ENCODE results near the gene ANKRD37.
A peak's percentile ranks its signal among the peaks of the same experiment; 100 is the strongest.

The ANKRD37 gene

GRCh38 chr4:185369731-185370130 lies 26.9 kb upstream of the ANKRD37 start:
- intact Hi-C loops (cut with micrococcal nuclease), result no loop called here
- Mint-ChIP-seq H3K36me3 (ENCODE audit: low read depth) (no peaks in the 10 kb centered on the region), H3K27ac (no peak overlapping the region), H3K4me1 (ENCODE audit: low read depth) (peaks cover 6% of the 10 kb centered on the region), H3K9me3 (no peaks in the 10 kb centered on the region), H3K27me3 (peaks cover 12% of the 10 kb centered on the region), H3K4me3 (no peak overlapping the region)

DNA sequence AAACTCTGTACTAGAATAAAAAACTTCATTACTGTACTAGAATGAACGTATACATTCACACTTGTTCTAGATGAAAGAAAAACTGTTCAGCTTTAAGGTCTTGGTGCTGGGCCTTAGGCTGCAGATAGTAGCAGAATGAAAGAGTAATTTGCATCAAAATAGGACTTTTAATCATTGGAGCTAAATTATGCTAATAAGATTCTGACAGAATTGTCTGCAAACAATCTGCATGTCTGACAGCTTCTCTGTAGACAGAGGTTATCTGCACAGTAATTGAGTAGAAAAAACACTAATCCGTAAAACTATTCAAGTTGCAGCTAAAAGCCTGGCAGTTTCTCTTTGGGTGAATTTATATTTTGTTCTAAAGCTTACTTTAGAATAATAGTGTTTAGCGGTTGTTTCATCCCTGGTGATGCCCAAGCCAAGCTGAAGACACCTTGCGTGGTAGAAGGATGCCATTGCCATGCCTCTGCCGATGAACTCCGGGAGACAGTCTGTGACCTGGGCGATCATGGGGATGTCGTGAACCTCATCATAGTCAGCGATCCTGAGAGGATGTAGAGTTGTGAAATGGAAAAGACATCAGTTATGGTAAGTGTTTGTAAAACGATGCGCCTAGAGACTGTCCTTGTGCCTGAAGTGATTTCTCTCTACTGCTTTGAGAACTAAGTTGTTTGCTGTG lies 26.2 kb upstream of the ANKRD37 start:
- H3K27me3 Mint-ChIP-seq, result peaks cover 15% of the 10 kb centered on the region
- intact Hi-C loops (cut with micrococcal nuclease), result no loop called here
- H3K4me3 Mint-ChIP-seq, result no peak overlapping the region
- H3K4me1 Mint-ChIP-seq (ENCODE audit: low read depth), result peaks cover 9% of the 10 kb centered on the region
- no peaks in the 10 kb centered on the region for H3K36me3 Mint-ChIP-seq (ENCODE audit: low read depth)
- no peak overlapping the region for H3K27ac Mint-ChIP-seq
- H3K9me3 Mint-ChIP-seq, result no peaks in the 10 kb centered on the region

DNA sequence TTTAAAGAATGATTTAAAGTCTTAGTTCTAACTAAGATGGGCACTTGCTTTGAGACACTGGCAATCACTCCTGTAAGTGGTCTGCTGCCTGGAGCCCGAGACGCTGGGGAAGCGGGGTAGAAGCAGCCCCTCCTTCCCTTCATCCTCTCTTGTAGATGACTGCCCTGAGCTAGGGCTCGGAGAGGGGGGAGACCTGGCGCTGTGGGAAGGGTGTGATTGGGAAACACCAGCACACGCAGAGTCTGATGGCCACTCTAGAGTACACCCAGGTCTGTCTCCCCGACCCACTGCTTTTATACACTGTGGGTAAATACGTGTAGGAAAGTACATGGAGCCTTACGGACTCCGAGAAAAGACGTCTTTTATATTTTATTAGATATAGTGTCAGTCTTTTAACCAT lies 24.9 kb upstream of the ANKRD37 start:
- H3K4me1 Mint-ChIP-seq (ENCODE audit: low read depth), result peaks cover 9% of the 10 kb centered on the region
- H3K9me3 Mint-ChIP-seq, result no peaks in the 10 kb centered on the region
- peaks cover 15% of the 10 kb centered on the region for H3K27me3 Mint-ChIP-seq
- H3K36me3 Mint-ChIP-seq (ENCODE audit: low read depth), result no peaks in the 10 kb centered on the region
- H3K27ac Mint-ChIP-seq, result no peak overlapping the region
- no peak overlapping the region for H3K4me3 Mint-ChIP-seq
- intact Hi-C loops (cut with micrococcal nuclease), result no loop called here

DNA sequence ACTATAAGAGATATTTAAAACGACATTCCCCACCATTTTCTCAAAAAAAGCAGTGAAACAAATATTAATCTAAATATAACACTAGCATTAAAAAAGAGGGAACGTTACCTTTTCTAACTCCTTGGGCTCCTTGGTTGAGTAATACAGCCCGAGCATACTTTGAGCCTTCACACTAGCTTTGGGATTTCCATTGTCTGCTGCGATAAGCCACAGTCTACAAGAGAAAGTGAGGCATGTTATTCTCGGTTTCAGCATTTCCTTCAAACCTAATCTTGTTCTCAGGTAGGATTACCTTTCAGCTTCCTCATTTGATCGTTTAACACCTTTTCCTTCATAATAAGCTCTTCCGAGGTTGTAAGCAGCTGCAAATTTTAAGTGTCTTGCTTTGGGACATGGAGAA lies 22.6 kb upstream of the ANKRD37 start:
- Mint-ChIP-seq H3K9me3 (no peaks in the 10 kb centered on the region), H3K4me3 (no peak overlapping the region), H3K27me3 (peaks cover 15% of the 10 kb centered on the region), H3K36me3 (ENCODE audit: low read depth) (no peaks in the 10 kb centered on the region), H3K27ac (no peak overlapping the region), H3K4me1 (ENCODE audit: low read depth) (peaks cover 9% of the 10 kb centered on the region)
- intact Hi-C loops (cut with micrococcal nuclease), result no loop called here

GRCh38 chr4:185374573-185374972 lies 22.1 kb upstream of the ANKRD37 start:
- Mint-ChIP-seq H3K27ac (no peak overlapping the region), H3K9me3 (no peaks in the 10 kb centered on the region), H3K4me1 (ENCODE audit: low read depth) (peaks cover 9% of the 10 kb centered on the region), H3K4me3 (peak overlapping the region; percentile 30), H3K36me3 (ENCODE audit: low read depth) (no peaks in the 10 kb centered on the region), H3K27me3 (peaks cover 15% of the 10 kb centered on the region)
- intact Hi-C loops (cut with micrococcal nuclease), result no loop called here

DNA sequence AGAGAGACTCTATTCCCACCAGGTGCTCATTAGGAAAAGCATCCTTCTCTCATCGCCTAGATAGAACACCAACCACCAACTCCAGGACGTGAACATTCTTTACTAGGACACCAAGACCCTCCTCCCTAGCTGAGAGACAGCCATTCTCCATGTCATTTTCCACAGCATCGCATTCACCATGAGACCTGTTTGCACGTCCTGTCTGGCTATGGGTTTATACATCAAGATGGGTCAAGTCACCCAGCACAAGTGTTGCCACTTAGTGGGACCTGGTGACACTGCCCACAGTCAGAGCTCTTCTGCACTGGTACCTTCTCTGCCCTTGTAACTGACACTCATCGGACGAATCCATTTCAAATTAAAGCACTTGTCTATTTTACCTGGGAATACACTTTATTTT lies 18.4 kb upstream of the ANKRD37 start:
- intact Hi-C loops (cut with micrococcal nuclease), result no loop called here
- Mint-ChIP-seq H3K27me3 (peaks cover 13% of the 10 kb centered on the region), H3K4me1 (ENCODE audit: low read depth) (peaks cover 9% of the 10 kb centered on the region), H3K9me3 (peaks cover 13% of the 10 kb centered on the region), H3K4me3 (no peak overlapping the region), H3K27ac (no peak overlapping the region), H3K36me3 (ENCODE audit: low read depth) (no peaks in the 10 kb centered on the region)

- peaks cover 4% of the 10 kb centered on the region for H3K4me1 Mint-ChIP-seq (ENCODE audit: low read depth)
- intact Hi-C loops (cut with micrococcal nuclease), result no loop called here
- H3K36me3 Mint-ChIP-seq (ENCODE audit: low read depth), result no peaks in the 10 kb centered on the region
- H3K4me3 Mint-ChIP-seq, result no peak overlapping the region
- peaks cover 20% of the 10 kb centered on the region for H3K27me3 Mint-ChIP-seq
- H3K27ac Mint-ChIP-seq, result no peak overlapping the region
- peaks cover 13% of the 10 kb centered on the region for H3K9me3 Mint-ChIP-seq
These were observed 17.0 kb upstream of the ANKRD37 start for GRCh38 chr4:185379326-185380295.

DNA sequence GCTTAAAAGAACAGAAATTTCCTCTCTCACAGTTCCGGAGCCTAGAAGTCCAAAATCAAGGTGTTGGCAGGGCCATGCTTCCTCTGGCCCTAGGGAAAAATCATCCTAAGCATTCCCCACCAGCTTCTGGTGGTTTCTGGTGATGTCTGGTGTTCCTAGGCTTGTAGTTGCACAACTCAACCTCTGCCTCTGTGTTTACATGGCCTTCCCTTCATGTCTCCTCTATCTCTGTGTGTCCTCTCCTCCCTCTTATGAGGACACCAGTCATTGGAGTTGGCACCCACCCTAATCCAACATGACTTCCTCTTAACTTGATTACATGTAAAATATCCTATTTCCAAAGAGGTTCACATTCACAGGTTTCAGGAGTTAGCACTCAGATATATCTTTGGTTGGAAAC lies 16.3 kb upstream of the ANKRD37 start:
- H3K27me3 Mint-ChIP-seq, result peaks cover 22% of the 10 kb centered on the region
- peaks cover 13% of the 10 kb centered on the region for H3K9me3 Mint-ChIP-seq
- H3K4me3 Mint-ChIP-seq, result no peak overlapping the region
- no peaks in the 10 kb centered on the region for H3K36me3 Mint-ChIP-seq (ENCODE audit: low read depth)
- H3K27ac Mint-ChIP-seq, result no peak overlapping the region
- no peaks in the 10 kb centered on the region for H3K4me1 Mint-ChIP-seq (ENCODE audit: low read depth)
- intact Hi-C loops (cut with micrococcal nuclease), result no loop called here

DNA sequence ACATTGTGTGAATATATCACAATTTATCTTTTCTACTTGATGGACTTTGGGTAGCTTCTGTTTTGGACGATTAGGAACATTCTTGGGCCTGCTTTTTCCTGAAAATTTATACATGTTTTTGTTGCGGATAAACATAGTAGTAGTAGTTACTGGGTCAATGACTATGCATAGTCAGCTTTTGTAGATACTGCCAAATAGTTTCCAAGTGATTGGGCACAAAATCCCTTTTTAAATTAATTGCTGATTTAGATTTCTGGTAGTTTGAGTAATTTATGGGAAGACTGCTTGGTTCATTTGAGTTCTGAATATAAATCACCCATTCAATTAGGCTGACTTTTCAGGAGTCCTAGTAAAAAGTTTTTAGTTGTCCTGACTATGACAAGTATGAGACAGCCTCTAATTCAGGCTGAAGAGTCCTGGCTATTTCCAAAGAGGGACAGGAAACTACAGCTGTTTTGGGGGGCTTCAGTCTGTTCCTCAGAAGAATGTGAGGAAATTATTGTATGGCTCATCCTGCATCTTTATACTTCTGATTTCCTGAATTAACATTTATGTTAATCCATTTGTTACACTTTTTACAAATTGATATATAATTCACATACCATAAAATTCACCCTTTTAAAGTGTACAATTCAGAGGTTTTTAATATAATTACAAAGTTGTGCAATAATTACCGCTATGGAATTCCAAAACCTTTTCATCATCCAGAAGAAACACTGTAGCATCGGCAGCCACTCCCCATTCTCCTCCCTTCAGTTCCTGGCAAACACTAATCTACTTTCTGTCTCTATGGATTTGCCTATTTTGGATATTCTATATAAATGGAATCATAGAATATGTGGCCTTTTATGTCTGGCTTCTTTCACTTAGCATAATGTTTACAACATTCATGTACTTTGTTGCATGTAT lies 15.1 kb upstream of the ANKRD37 start:
- Mint-ChIP-seq H3K27me3 (peaks cover 31% of the 10 kb centered on the region), H3K9me3 (peaks cover 13% of the 10 kb centered on the region), H3K4me1 (ENCODE audit: low read depth) (no peaks in the 10 kb centered on the region), H3K27ac (no peak overlapping the region), H3K4me3 (no peak overlapping the region), H3K36me3 (ENCODE audit: low read depth) (no peaks in the 10 kb centered on the region)
- intact Hi-C loops (cut with micrococcal nuclease), result no loop called here

DNA sequence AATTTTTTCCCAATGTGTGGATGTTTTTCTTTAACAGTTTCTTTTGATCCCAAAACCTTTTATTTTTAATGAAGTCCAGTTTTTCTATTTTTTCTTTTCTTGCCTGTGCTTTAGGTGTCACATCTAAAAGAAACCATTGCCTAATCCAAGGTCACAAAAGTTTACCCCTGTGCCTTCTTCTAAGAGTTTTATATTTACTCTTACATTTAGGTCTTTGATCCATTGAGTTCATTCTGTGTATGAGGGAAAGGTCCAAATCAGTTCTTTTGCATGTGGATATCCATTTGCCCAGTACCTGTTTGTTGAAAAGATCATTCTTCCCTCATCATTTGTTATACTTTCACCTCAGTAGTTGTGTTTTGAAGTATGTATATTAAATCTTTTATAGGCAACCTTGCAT lies 13.9 kb upstream of the ANKRD37 start:
- Mint-ChIP-seq H3K4me1 (ENCODE audit: low read depth) (no peaks in the 10 kb centered on the region), H3K4me3 (no peak overlapping the region), H3K27ac (no peak overlapping the region), H3K9me3 (peaks cover 13% of the 10 kb centered on the region), H3K36me3 (ENCODE audit: low read depth) (no peaks in the 10 kb centered on the region), H3K27me3 (peaks cover 39% of the 10 kb centered on the region)
- intact Hi-C loops (cut with micrococcal nuclease), result no loop called here

DNA sequence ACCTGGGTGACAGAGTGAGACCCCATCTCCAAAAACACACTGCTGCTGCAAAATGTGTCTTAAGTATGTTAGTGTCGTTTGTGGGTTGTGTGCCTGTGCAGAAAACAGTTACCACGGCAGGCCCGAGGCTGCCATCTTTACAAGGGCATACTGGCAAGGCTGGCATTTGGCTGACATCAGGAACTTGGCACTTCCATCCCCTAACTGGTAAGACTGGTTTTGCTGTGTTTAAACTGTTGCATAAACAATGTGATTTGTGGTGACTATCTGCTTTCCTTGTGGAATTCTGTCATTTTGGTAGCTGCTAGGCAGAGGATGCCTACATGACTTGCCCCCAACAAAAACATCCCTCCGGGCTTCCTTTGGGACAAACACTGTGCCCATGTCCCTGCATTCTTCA lies 13.2 kb upstream of the ANKRD37 start:
- intact Hi-C loops (cut with micrococcal nuclease), result no loop called here
- H3K4me1 Mint-ChIP-seq (ENCODE audit: low read depth), result no peaks in the 10 kb centered on the region
- H3K36me3 Mint-ChIP-seq (ENCODE audit: low read depth), result no peaks in the 10 kb centered on the region
- no peak overlapping the region for H3K27ac Mint-ChIP-seq
- H3K4me3 Mint-ChIP-seq, result no peak overlapping the region
- peaks cover 43% of the 10 kb centered on the region for H3K27me3 Mint-ChIP-seq
- peaks cover 13% of the 10 kb centered on the region for H3K9me3 Mint-ChIP-seq

GRCh38 chr4:185384061-185384460 lies 12.6 kb upstream of the ANKRD37 start:
- Mint-ChIP-seq H3K27me3 (peaks cover 43% of the 10 kb centered on the region), H3K27ac (no peak overlapping the region), H3K36me3 (ENCODE audit: low read depth) (no peaks in the 10 kb centered on the region), H3K4me1 (ENCODE audit: low read depth) (no peaks in the 10 kb centered on the region), H3K9me3 (peaks cover 13% of the 10 kb centered on the region), H3K4me3 (no peak overlapping the region)
- intact Hi-C loops (cut with micrococcal nuclease), result no loop called here

GRCh38 chr4:185384930-185385331 lies 11.7 kb upstream of the ANKRD37 start:
- Mint-ChIP-seq H3K4me1 (ENCODE audit: low read depth) (no peaks in the 10 kb centered on the region), H3K27ac (no peak overlapping the region), H3K36me3 (ENCODE audit: low read depth) (no peaks in the 10 kb centered on the region), H3K9me3 (peaks cover 12% of the 10 kb centered on the region), H3K27me3 (peaks cover 43% of the 10 kb centered on the region), H3K4me3 (no peak overlapping the region)
- intact Hi-C loops (cut with micrococcal nuclease), result no loop called here

DNA sequence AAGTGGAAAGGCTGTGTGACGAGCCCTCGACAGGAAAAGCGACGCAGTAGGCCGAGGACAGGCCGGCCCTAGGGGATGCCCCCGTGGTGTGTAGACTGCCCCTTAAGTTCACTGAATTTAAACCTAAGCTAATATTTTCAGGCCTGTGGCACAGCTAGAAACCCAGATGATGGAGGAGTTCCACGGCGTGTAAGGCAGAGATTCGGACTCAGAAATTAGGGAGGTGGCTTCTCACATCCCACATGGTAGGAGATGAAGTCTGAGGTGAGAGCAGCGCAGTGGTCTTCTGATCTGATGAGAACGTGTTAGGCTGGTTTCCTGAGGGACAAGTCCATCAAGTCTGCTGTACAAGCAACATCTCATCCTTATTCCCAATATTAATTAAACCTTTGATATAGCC lies 8.7 kb upstream of the ANKRD37 start:
- Mint-ChIP-seq H3K9me3 (no peaks in the 10 kb centered on the region), H3K4me1 (ENCODE audit: low read depth) (no peaks in the 10 kb centered on the region), H3K36me3 (ENCODE audit: low read depth) (no peaks in the 10 kb centered on the region), H3K27ac (no peak overlapping the region), H3K27me3 (peaks cover 47% of the 10 kb centered on the region), H3K4me3 (no peak overlapping the region)
- intact Hi-C loops (cut with micrococcal nuclease), result no loop called here

Data from dendritic cell treated with granulocyte-macrophage colony-stimulating factor and Interleukin-4, amounts not matched to agents 40 ng/mL and 50 ng/mL, for 4 days (primary cell).